NCI-H2107 treated with DMSO at 0.1 percent for 48 hours (cell line): ENCODE data around the gene SHROOM2.

Experiments
- DNase-seq: peaks from one replicate; lab custom pipeline; 2025; ENCODE audit not compliant: unreplicated experiment; lab: John Stamatoyannopoulos, UW

The SHROOM2 gene

GRCh38 chrX:9888953-9889470 is 102.8 kb downstream of the SHROOM2 start:
- no peak for DNase-seq

GRCh38 chrX:9890681-9891091 is 104.5 kb downstream of the SHROOM2 start:
- DNase-seq, result no peak

GRCh38 chrX:9895225-9895912 is 109.1 kb downstream of the SHROOM2 start:
- DNase-seq, result no peak

GRCh38 chrX:9897761-9898161 is 111.5 kb downstream of the SHROOM2 start:
- no peak for DNase-seq

- peak; percentile 50 for DNase-seq
Measured at GRCh38 chrX:9899640-9900111, 113.4 kb downstream of the SHROOM2 start.

GRCh38 chrX:9902656-9903055 is 116.4 kb downstream of the SHROOM2 start:
- DNase-seq, result no peak

GRCh38 chrX:9903146-9903545 is 116.9 kb downstream of the SHROOM2 start:
- peak; percentile 61 for DNase-seq

- no peak for DNase-seq
Measured at GRCh38 chrX:9905288-9905687, 119.1 kb downstream of the SHROOM2 start.

- no peak for DNase-seq
Measured at GRCh38 chrX:9905721-9906120, 119.5 kb downstream of the SHROOM2 start.

- DNase-seq, result no peak
Measured at GRCh38 chrX:9906919-9907318, 120.7 kb downstream of the SHROOM2 start.

- no peak for DNase-seq
Measured at GRCh38 chrX:9907645-9908387, 121.6 kb downstream of the SHROOM2 start.

GRCh38 chrX:9909254-9909653 is 123.0 kb downstream of the SHROOM2 start:
- no peak for DNase-seq

GRCh38 chrX:9911487-9911886 is 125.3 kb downstream of the SHROOM2 start:
- no peak for DNase-seq

- DNase-seq, result peak; percentile 71
Measured at GRCh38 chrX:9912351-9913145, 126.3 kb downstream of the SHROOM2 start.

GRCh38 chrX:9913146-9913433 is 126.9 kb downstream of the SHROOM2 start:
- DNase-seq, result no peak

- DNase-seq, result no peak
Measured at GRCh38 chrX:9917861-9918260, 131.6 kb downstream of the SHROOM2 start.

- no peak for DNase-seq
Measured at GRCh38 chrX:9919632-9920172, 133.5 kb downstream of the SHROOM2 start.

GRCh38 chrX:9921407-9921806 is 135.2 kb downstream of the SHROOM2 start:
- no peak for DNase-seq

- DNase-seq, result no peak
Measured at GRCh38 chrX:9923357-9923756, 137.1 kb downstream of the SHROOM2 start.

GRCh38 chrX:9926002-9926401 is 139.8 kb downstream of the SHROOM2 start:
- no peak for DNase-seq
